Left hindlimb (tissue), 1 donor: ENCODE results near the gene ZC3H7A.

Source experiments
- DNase-seq: peaks from one replicate; pipeline ENCODE4 v3.0.0-alpha.2; 2018

Gene ZC3H7A

DNA sequence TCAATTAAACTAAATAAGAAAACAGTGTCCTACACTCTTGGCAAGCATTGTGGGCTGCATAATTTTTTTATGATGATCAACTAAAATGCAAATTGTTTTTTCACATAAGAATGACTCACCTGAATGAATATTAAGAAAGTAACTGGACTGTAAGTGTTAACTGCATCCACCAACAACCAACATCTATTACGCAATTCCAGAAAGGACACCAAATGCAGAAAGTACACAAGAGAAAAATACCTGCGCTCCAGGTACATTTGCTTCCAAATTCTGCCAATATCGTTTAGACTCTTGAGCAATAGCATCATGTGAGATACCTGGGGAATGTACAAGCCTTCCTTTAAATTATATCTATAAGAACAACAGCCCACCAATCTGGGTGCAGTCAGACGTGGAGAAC is 34.6 kb downstream of the ZC3H7A start:
- no peak for DNase-seq

DNA sequence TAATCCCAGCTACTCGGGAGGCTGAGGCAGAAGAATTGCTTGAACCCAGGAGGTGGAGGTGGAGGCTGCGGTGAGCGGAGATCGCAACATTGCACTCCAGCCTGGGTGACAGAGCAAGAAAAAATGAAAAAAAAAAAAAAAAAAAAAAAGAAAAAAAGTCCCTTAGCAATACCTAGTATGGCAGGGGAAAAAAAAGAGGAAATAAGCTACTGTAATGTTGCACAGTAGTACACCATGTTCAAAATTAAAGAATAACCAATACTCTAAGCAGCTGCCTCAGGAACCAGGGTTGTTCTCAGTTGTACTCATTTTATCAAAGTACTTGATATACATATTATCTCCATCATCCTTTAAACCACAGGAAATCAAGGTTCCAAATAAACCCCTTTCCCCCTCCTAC is 37.1 kb downstream of the ZC3H7A start:
- no peak for DNase-seq

DNA sequence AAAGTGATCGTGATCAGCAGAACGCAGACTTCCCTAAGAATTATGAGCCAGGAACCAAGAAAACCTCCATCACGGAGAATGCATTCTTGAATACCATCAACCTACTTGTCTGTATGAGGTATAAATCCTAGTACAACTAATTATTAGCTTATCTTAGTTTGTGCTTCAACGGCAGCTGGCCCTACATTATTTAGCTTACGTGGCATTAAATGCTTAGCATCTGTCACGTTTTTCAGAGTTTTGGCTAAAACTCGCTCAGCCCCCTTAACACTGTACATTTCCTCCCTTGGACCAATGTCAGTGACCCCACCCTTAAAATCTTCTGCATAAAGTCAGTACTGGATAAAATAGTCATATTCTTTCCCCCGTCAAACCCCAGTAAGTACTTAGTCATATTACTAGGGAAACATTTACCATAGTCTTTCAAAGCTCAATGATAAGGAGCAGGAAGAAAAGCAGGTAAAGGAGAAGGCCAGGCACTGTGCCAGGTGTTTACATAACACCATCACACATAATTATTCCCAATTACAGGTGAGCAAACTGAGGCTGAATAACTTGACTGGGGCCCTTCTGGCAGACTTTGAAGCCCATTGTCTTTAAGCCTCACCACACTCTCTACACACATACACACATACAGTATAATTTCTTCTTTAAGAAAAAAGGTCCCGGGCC is 37.8 kb downstream of the ZC3H7A start:
- DNase-seq: no peak

- DNase-seq: no peak
Measured at GRCh38 chr16:11757671-11758545, 39.1 kb downstream of the ZC3H7A start.

DNA sequence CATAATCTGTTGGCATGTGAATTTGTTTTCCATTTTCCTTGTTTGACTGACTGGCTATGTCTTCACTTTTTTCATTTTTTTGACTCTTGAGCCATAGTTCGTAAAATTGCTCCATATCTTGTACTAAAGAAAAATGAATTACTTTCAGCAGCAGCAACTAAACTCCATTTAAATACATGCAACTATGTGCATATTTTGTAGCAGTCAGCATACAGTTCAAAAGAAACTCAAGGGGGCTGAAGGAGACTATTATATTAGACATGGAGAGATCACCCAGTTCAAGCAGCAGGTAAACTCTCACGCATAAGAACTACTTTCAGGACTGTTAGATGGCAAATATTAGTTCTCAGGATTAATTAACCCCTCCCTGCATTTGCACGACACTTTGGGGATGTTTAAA is 40.8 kb downstream of the ZC3H7A start:
- no peak for DNase-seq

GRCh38 chr16:11755022-11755760 is 41.9 kb downstream of the ZC3H7A start:
- DNase-seq: no peak

DNA sequence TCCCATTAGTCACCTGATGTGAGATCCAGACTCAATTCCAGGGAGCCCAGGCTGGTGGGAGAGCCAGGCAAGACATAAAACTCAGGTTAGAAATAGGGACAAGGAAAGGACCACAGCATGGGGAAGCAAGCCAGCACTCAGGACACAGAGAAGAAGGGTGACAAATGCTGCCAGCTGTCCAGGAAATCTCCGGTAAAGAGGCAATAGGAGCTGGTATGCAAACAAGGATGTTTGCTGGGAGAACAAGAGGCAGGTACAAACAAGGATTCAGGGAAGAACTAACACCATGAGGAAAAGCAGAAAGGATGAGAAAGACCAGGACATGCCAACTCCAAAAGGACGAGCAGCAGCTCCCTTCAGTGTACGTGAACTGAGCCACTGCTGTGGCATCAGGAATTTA is 44.2 kb downstream of the ZC3H7A start:
- DNase-seq: no peak

DNA sequence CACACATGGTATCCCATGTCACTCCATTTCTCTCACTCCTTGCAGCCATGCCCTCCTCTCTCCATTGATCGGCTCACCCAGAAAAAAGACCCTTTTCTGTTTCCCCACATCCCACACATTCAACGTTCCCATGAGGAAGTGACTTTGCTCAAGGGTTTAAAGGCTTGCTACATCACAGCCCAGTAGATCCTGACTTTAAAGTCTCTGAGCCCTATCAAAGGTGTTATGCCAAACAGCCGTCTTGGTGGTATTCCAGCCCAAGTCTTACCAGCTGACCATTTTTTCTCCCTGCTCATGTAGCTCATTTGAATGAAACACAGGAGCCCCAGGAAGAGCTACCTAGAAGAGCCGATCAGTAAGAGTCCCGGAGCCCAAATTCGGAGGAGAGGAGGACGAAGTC is 47.0 kb downstream of the ZC3H7A start:
- no peak for DNase-seq

DNA sequence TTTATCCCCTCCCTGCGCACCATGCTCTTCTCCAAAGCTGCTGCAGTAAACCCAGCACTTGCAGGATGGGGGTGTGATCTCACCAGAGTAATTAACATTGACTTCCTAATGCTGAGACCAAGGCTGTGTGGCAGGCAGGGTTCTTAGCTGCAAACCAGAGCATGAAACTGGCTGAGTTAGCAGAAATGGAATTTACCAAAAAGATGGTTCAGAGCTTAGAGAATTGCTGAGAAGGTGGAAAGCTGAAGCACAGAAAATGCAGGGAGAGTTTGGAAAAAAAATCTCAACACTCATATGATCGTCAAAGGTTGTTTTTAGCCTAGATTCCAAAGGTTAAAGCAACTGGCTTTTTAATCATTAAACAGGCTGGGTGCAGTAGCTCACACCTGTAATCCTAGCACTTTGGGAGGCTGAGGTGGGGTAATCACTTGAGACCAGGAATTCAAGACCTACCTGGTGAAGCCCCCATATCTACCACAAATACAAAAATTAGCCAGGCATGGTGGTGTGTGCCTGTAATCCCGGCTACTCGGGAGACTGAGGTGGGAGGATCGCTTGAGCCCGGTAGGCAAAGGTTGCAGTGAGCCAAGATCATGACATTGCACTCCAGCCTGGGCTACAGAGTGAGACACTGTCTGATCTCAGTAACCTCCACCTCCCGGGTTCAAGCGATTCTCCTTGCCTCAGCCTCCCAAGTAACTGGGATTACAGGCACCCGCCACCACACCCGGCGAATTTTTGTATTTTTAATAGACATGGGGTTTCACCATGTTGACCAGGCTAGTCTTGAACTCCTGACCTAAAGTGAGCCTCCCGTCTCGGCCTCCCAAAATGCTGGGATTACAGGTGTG is 48.4 kb downstream of the ZC3H7A start:
- no peak for DNase-seq

DNA sequence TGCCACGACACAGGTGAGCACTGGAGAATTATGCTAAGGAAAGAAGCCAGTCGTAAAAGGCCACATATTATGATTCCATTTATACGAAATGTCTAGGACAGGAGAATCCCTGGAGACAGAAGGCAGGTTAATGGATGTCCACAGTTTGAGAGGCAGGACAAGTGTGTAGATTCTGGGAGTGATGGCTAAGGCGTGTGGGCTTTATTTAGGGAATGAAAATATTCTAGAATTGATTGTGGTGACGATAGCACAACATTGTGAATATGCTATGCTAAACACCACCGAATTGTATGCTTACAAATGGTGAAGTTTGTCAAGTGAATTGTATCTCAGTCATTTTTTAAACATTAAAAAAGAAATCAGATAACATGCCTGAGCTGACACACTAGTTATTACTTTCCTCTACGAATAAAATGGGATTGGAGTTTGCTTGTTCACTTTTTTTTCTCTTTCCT is 49.1 kb downstream of the ZC3H7A start:
- no peak for DNase-seq

DNA sequence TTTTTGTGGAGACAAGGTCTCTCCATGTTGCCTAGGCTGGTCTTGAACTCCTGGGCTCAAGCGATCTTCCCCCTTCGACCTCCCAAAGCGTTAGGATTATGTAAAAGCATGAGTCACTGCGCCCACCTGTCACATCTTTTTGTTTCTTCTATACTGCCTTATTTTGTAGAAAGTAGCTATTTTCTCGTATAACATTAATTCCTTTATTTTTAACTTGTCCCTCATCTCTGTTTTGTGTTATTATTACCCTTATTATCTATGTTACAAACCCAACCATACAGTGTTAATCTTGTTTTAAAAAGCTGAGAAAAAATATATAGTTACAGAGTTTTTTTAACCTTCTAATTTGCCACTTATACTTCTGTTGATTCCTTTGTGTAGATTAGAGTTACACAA is 53.0 kb downstream of the ZC3H7A start:
- DNase-seq: no peak

DNA sequence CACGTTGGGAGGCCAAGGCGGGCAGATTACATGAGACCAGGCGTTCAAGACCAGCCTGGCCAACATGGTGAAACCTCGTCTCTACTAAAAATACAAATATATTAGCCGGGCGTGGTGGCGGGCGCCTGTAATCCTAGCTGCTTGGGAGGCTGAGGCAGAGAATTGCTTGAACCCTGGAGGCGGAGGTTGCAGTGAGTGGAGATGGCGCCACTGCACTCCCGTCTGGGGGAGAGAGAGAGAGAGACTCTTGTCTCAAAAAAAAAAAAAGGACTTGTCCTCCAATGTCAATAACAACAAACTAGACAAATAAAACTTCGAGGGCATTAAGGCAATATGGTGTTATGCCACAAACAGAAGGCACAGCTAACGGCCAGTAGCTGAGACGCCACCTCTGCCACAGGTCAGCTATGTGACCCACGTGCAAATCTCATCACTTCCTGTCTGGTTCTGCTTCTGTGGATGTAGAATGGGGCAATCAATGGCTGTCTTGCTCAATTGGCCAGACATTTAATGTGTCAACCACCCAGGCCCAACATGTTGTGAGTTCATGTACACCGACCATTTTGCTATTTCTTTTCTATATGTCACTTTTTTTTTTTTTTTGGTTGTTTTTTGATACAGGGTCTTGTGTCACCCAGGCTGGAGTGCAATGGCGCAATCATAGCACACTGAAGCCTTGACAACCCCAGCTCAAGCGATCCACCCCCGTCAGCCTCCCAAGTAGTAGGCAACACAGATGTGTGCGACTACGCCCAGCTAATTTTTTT is 53.6 kb downstream of the ZC3H7A start:
- DNase-seq: peak; percentile 38

DNA sequence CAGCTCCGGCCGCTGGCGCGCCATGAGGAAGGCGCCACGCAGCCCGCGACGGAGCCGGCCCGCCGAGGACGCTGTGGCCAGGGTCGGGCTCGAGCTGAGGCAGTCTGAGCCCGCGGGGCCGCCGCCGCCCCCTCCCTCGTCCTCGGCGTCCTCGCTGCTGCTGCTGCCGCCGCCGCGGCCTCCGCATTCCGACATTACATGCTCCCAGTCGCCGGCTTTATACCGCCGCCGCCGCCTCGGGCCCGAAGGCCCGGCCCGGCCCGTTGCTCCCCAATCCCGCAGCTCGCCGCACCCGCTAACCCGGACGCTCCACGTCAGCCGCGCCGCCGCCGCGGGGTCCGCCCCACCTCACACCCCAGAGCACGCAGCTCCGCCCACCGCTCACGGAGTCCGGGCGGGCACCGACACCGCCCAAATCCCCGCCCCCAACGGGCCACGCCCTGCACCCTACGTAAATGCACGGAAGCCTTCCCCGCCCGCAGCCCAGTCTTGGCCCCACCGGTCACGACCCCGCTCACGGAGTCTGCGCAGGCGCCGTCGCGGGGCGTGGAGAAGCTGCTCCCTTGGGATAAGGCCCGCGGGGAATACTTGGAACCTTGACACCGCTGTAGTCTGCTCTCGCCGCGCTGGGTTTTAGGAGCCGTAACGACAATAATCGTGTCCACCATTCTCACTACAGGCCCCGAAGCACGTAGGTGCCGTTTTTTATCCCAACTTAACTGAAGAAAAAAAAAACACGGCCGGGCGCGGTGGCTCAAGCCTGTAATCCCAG is 54.3 kb downstream of the ZC3H7A start, which contains the start of gene TXNDC11:
Gene TXNDC11, minus strand, starts transcription at position 322 of the 772 bp plus-strand sequence. Its CDS starts 127 bp downstream, at position 195.
- DNase-seq: peak; percentile 99

DNA sequence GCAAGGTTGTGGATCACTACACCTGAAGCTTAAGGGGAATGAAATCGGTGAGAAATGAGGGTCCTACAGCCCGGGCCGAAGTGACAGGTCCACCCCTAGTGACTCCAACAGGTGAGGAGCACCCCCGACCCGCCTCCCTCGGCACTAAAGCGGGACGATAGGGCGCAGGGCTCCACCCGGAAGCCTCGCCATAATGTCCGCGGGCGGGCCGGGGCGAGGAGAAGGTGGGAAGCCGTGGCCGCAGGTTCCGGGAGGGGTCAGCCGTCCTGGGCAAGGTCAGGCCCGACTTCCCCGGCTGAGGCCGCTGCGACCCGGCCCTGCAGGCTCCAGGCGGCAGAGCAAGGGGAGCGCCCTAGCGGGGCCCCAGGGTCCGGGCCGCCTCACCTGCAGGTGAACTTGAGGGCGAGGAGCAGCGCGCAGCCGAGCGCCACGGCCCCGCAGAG is 54.9 kb downstream of the ZC3H7A start:
- peak; percentile 64 for DNase-seq

GRCh38 chr16:11740567-11740966 is 56.5 kb downstream of the ZC3H7A start:
- DNase-seq: no peak

GRCh38 chr16:11738742-11739544 is 58.1 kb downstream of the ZC3H7A start:
- DNase-seq: no peak

DNA sequence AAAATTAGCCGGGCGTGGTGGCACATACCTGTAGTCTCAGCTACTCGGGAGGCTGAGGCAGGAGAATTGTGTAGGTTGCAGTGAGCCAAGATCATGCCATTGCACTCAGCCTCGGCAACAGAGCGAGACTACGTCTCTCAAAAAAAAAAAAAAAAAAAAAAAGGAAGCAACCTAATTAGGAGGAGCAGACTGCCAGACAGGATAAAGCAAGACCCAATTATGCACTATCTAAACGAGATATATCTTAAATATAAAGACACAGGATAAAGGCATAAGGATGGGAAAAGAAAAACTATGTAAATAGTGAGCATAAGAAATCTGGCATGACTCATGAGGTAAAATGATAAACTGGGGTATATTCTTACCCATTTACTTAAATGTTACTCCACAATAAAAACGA is 59.3 kb downstream of the ZC3H7A start:
- no peak for DNase-seq

GRCh38 chr16:11736903-11737302 is 60.2 kb downstream of the ZC3H7A start:
- no peak for DNase-seq

DNA sequence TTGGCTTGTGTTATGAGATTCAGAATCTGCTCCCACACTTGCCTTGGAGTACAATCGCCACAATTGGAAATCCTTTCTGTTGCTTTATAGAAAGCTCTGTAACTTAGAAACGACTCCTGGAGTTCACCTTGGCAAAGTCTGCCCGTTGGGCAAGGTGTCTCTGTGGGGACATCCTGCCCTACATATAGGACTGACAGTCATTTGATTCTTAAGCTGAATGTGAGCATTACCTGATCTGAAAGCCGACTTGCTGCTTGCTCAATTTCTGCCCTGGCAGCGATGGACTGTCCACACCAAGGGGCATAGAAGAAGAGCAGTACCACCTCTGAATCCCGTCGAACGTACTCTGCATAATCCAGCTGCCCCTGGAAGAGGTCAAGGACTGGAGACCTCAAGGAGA is 61.3 kb downstream of the ZC3H7A start:
- no peak for DNase-seq

DNA sequence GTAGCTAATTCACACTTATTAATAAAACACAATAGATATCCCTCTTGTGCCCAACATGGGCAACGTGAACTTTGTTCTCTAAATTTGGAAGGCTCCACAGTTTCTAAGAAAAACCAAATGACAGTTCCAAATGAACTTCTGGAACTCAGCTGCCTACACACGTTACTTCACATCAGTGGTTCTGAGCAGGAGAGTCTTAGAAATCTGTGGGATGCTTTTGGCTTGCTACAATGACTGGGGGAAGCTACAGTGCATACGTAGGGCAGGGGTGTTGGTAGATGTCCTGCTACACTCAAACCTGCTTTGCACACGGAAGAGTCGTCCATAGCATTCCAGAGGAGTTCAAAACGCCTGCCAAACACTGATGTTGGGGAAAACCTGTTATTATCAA is 62.4 kb downstream of the ZC3H7A start:
- DNase-seq: no peak
